Uterus (tissue), 4 donors: ENCODE results near the gene MYBBP1A. TPM values are rescaled to one million over a fixed set of nuclear protein-coding genes. Genes with fewer than 3 reads are reported as not detected.
A peak's percentile ranks its signal among the peaks of the same experiment; 100 is the strongest.

Source experiments
- DNase-seq, 2 donors: peaks; one replicate each; pipeline ENCODE4 v3.0.0-alpha.2; 2019 to 2020
- H3K27ac ChIP-seq, 2 donors: fragments of 200-600 bp; sonication (generic); 1 replicate in 1 of 2; 2 replicates in 1 of 2; pipeline ENCODE4 v1.5.1; 2016 to 2018
- H3K27me3 ChIP-seq, 2 donors: fragments of 200-600 bp; sonication (generic); one replicate each; pipeline ENCODE4 v1.5.1; 2018 to 2019; ENCODE audit warnings: control low read depth in 1 of 2
- H3K36me3 ChIP-seq, 2 donors: fragments of 200-600 bp; sonication (generic); one replicate each; pipeline ENCODE4 v1.5.1; 2019; ENCODE audit warnings: control low read depth in 1 of 2
- H3K4me1 ChIP-seq, 2 donors: fragments of 200-600 bp; sonication (generic); one replicate each; pipeline ENCODE4 v1.5.1; 2018 to 2019; ENCODE audit warnings: control low read depth in 1 of 2
- H3K4me3 ChIP-seq, 2 donors: fragments of 200-600 bp; sonication (generic); 1 replicate in 1 of 2; 2 replicates in 1 of 2; pipeline ENCODE4 v1.5.1; 2018 to 2019; ENCODE audit warnings: mild to moderate bottlenecking in 1 of 2
- H3K9me3 ChIP-seq, 2 donors: fragments of 200-600 bp; sonication (generic); one replicate each; pipeline ENCODE4 v1.5.1; 2019; ENCODE audit warnings: control low read depth in 1 of 2
- CTCF ChIP-seq, 4 experiments: fragments of 200-600 bp in 2 of 4; fragments of 450-650 bp in 2 of 4; sonication (generic) in 2 of 4; IDR thresholded peaks; one replicate each; pipeline ENCODE4 v1.5.1; 2016 to 2019; ENCODE audit warnings: antibody characterized with exemption in 4 of 4, mild to moderate bottlenecking in 2 of 4, moderate library complexity in 1 of 4
- POLR2A ChIP-seq, 2 donors: fragments of 450-650 bp; IDR thresholded peaks; one replicate each; pipeline ENCODE4 v1.6.1; 2016; ENCODE audit warnings: antibody characterized with exemption in 2 of 2, mild to moderate bottlenecking in 1 of 2, moderate library complexity in 1 of 2
- intact Hi-C: fragments of 100-400 bp; cut with DNase I; formaldehyde crosslinking; loops from one replicate; pipeline ENCODE4 v1.15.1; 2023; ENCODE audit warnings: low total_unique reads
- total RNA-seq, 4 donors: library from RNA; depleted of rRNA in 3 of 4; stranded (reverse); fragments of >200 nt in 3 of 4; gene quantifications; one replicate each; pipeline versions ENCODE4 v1.1.0 to v1.2.4, GENCODE V29; 2014 to 2023
- donor health status: DM: yes; HTN: yes; CAD: no.

Gene MYBBP1A
- total RNA-seq, 4 donors from 2014 or later = 10.9 to 64.7 (median 25.2) TPM

- H3K4me3 ChIP-seq = no peak overlapping the region
- intact Hi-C loops = no loop called here
- H3K27me3 ChIP-seq = no peaks in the 10 kb centered on the region
- DNase-seq = peak in 1 of 2 donors; percentile 75
- TF ChIP-seq CTCF (IDR thresholded peaks at IDR 0.05) (no peak), POLR2A (IDR thresholded peaks at IDR 0.05) (no peak)
- peaks cover 0 to 3% of the 10 kb centered on the region in 2 donors for H3K4me1 ChIP-seq
- peak overlapping the region; percentile 79 for H3K27ac ChIP-seq
- no peaks in the 10 kb centered on the region for H3K36me3 ChIP-seq
- no peaks in the 10 kb centered on the region for H3K9me3 ChIP-seq
Observed at GRCh38 chr17:4519361-4519788, 35.8 kb downstream of the MYBBP1A start.

GRCh38 chr17:4518901-4519300 is 36.3 kb downstream of the MYBBP1A start:
- peak overlapping the region; percentile 68 to 72 for H3K27ac ChIP-seq
- no peak for TF ChIP-seq CTCF (IDR thresholded peaks at IDR 0.05)
- TF ChIP-seq POLR2A (IDR thresholded peaks at IDR 0.05) = no peak
- H3K4me1 ChIP-seq = peaks cover 0 to 3% of the 10 kb centered on the region in 2 donors
- no peaks in the 10 kb centered on the region for H3K9me3 ChIP-seq
- no peaks in the 10 kb centered on the region for H3K36me3 ChIP-seq
- no peaks in the 10 kb centered on the region for H3K27me3 ChIP-seq
- no peak for DNase-seq
- intact Hi-C loops = no loop called here
- H3K4me3 ChIP-seq = no peak overlapping the region

GRCh38 chr17:4516735-4517134 is 38.4 kb downstream of the MYBBP1A start:
- Histone ChIP-seq H3K4me1 (peaks cover 0 to 3% of the 10 kb centered on the region in 2 donors), H3K4me3 (no peak overlapping the region), H3K27me3 (no peaks in the 10 kb centered on the region), H3K27ac (no peak overlapping the region), H3K36me3 (no peaks in the 10 kb centered on the region), H3K9me3 (no peaks in the 10 kb centered on the region)
- intact Hi-C loops = no loop called here
- DNase-seq = no peak
- no peak for TF ChIP-seq POLR2A (IDR thresholded peaks at IDR 0.05)
- TF ChIP-seq CTCF (IDR thresholded peaks at IDR 0.05) = no peak

GRCh38 chr17:4515501-4515900 is 39.7 kb downstream of the MYBBP1A start:
- intact Hi-C loops = no loop called here
- H3K36me3 ChIP-seq = no peaks in the 10 kb centered on the region
- H3K27me3 ChIP-seq = no peaks in the 10 kb centered on the region
- no peaks in the 10 kb centered on the region for H3K4me1 ChIP-seq
- H3K4me3 ChIP-seq = no peak overlapping the region
- H3K27ac ChIP-seq = no peak overlapping the region
- H3K9me3 ChIP-seq = no peaks in the 10 kb centered on the region
- TF ChIP-seq POLR2A (IDR thresholded peaks at IDR 0.05) = no peak
- no peak for TF ChIP-seq CTCF (IDR thresholded peaks at IDR 0.05)
- no peak for DNase-seq

GRCh38 chr17:4514779-4515178 is 40.4 kb downstream of the MYBBP1A start:
- Histone ChIP-seq H3K4me1 (no peaks in the 10 kb centered on the region), H3K36me3 (no peaks in the 10 kb centered on the region), H3K27ac (no peak overlapping the region), H3K9me3 (no peaks in the 10 kb centered on the region), H3K27me3 (no peaks in the 10 kb centered on the region), H3K4me3 (no peak overlapping the region)
- DNase-seq = no peak
- intact Hi-C loops = no loop called here
- TF ChIP-seq POLR2A (IDR thresholded peaks at IDR 0.05) = no peak
- no peak for TF ChIP-seq CTCF (IDR thresholded peaks at IDR 0.05)
